OCI-LY3 (cell line): ENCODE results near the gene RGS14.

ENCODE experiments used
- H2AFZ ChIP-seq: fragments of 200-600, 300-600 bp; shearing (Covaris generic); 2 replicates; pipeline ENCODE4 v1.6.0; 2014; ENCODE audit warnings: antibody characterized with exemption, low read depth, low read length
- H3K27ac ChIP-seq: fragments of 200-600, 300-600 bp; sonication (generic); 2 replicates; pipeline ENCODE4 v1.5.1; 2014; ENCODE audit warnings: mild to moderate bottlenecking, low read length, moderate library complexity, mixed read lengths
- H3K27me3 ChIP-seq: fragments of 200-600, 300-600 bp; sonication (generic); 2 replicates; pipeline ENCODE4 v1.6.1; 2014; ENCODE audit warnings: low read depth, low read length, mixed read lengths
- H3K36me3 ChIP-seq: fragments of 200-600, 300-600 bp; sonication (generic); replicated peaks from 2 replicates; pipeline ENCODE3; 2014; ENCODE audit warnings: low read depth, low read length, mixed read lengths
- H3K4me1 ChIP-seq: fragments of 300-600, 200-600 bp; sonication (generic); 2 replicates; pipeline ENCODE4 v1.6.1; 2014; ENCODE audit warnings: low read length, mixed read lengths
- H3K4me2 ChIP-seq: fragments of 200-600, 300-600 bp; sonication (generic); 2 replicates; pipeline ENCODE4 v1.6.1; 2014; ENCODE audit warnings: low read length, mixed read lengths
- H3K4me3 ChIP-seq: fragments of 300-600, 200-600 bp; sonication (generic); 2 replicates; pipeline ENCODE4 v1.5.1; 2014; ENCODE audit warnings: antibody characterized with exemption, mild to moderate bottlenecking, low read length, moderate library complexity
- H3K79me2 ChIP-seq: fragments of 300-600, 200-600 bp; shearing (Covaris generic); 2 replicates; pipeline ENCODE4 v1.6.1; 2014; ENCODE audit warnings: mild to moderate bottlenecking, low read length, mixed read lengths
- H3K9ac ChIP-seq: fragments of 300-600, 200-600 bp; shearing (Covaris generic); 2 replicates; pipeline ENCODE4 v1.6.0; 2014; ENCODE audit warnings: mild to moderate bottlenecking, low read length, moderate library complexity
- H3K9me3 ChIP-seq: fragments of 200-600, 300-600 bp; shearing (Covaris generic); 2 replicates; pipeline ENCODE4 v1.6.1; 2014; ENCODE audit warnings: low read length, mixed read lengths; ENCODE audit not compliant: insufficient read depth
- H4K20me1 ChIP-seq: fragments of 200-600, 300-600 bp; sonication (generic); 2 replicates; pipeline ENCODE4 v1.6.1; 2016; ENCODE audit warnings: low read length, mixed read lengths; ENCODE audit not compliant: insufficient read depth
- CTCF ChIP-seq: fragments of 200-600, 300-600 bp; sonication (generic); IDR thresholded peaks from 2 replicates; pipeline ENCODE4 v1.5.1; 2014; ENCODE audit warnings: antibody characterized with exemption, low read length, low read depth
- EZH2phosphoT487 ChIP-seq: fragments of 200-600 bp; shearing (Covaris generic); IDR thresholded peaks from 2 replicates; pipeline ENCODE4 v1.6.1; 2018; ENCODE audit warnings: antibody characterized with exemption, mixed run types, low read depth

Gene RGS14

DNA sequence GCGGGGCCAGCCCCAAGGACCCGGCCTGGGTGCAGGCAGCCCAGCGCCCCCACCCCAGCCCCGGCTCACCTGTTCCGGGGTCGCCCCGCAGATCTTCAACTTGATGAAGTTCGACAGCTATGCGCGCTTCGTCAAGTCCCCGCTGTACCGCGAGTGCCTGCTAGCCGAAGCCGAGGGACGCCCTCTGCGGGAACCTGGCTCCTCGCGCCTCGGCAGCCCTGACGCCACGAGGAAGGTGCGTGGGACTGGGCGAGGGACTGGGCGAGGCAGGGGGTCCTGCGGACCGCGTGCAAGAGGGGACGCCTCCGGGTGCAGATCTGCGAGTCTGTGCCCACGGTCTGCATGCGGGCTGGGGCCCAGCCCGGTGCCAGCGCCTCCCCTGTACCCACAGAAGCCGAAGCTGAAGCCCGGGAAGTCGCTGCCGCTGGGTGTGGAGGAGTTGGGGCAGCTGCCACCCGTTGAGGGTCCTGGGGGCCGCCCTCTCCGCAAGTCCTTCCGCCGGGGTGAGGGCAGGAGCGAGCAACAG, 9.7 kb downstream of the RGS14 start:
- H3K4me2 ChIP-seq: no peak overlapping the region
- TF ChIP-seq CTCF (no peak), EZH2phosphoT487 (no peak)
- no peak overlapping the region for H3K4me3 ChIP-seq
- no peak overlapping the region for H3K27ac ChIP-seq
- no peaks in the 10 kb centered on the region for H3K79me2 ChIP-seq
- H3K4me1 ChIP-seq: peaks cover 55% of the 10 kb centered on the region
- peaks cover 6% of the 10 kb centered on the region for H3K36me3 ChIP-seq
- H2AFZ ChIP-seq: no peak overlapping the region
- H3K27me3 ChIP-seq: no peaks in the 10 kb centered on the region
- H3K9me3 ChIP-seq: no peaks in the 10 kb centered on the region
- H3K9ac ChIP-seq: no peak overlapping the region
- peaks cover 14% of the 10 kb centered on the region for H4K20me1 ChIP-seq

GRCh38 chr5:177367981-177368868, 10.5 kb downstream of the RGS14 start:
- H4K20me1 ChIP-seq: peaks cover 14% of the 10 kb centered on the region
- no peaks in the 10 kb centered on the region for H3K9me3 ChIP-seq
- no peak overlapping the region for H3K27ac ChIP-seq
- TF ChIP-seq CTCF (no peak), EZH2phosphoT487 (no peak)
- H3K4me2 ChIP-seq: no peak overlapping the region
- peaks cover 6% of the 10 kb centered on the region for H3K36me3 ChIP-seq
- H3K4me1 ChIP-seq: peaks cover 50% of the 10 kb centered on the region
- H3K27me3 ChIP-seq: no peaks in the 10 kb centered on the region
- no peak overlapping the region for H3K4me3 ChIP-seq
- H3K79me2 ChIP-seq: no peaks in the 10 kb centered on the region
- H2AFZ ChIP-seq: no peak overlapping the region
- H3K9ac ChIP-seq: no peak overlapping the region

DNA sequence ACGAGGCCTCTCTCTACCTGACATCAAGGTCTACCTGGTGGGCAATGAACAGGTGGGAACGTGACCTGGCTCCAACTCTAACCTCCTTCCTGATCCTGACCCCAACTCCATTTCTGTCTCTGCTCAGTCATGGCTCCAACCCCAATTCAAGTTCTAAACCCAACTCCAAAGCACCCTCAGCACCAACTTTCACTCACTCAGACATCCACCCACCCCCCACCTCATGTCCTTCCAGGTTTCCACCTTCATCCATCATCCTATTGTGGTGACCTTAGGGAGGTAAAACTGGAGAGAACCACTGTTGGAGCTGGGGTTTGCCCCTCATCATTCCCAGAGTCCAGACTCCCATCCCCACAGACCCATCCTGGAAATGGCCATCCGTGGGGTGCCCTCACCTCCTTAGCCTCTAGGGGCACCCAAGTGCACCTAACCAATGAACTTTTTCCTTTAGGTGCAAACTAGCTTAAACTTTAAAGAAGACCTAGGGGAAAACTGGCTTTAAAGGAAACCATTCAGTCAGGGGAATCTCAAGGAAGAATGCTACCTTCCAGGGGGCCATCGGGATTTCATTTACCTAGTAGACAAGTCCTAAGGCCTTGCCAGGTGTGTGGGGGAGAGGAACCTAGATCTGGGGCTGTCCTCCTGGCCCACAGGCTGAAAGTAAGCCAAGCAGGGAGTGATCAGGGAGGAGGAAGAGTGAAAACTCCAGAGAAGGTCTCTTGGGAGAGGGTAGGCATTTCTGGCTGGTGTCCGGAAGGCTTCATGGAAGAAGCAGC, 11.3 kb downstream of the RGS14 start:
- Histone ChIP-seq H3K4me3 (no peak overlapping the region), H3K4me1 (peaks cover 42% of the 10 kb centered on the region), H3K79me2 (no peaks in the 10 kb centered on the region), H3K36me3 (peaks cover 6% of the 10 kb centered on the region), H2AFZ (no peak overlapping the region), H3K27ac (no peak overlapping the region), H3K9ac (no peak overlapping the region), H3K4me2 (no peak overlapping the region), H4K20me1 (peaks cover 14% of the 10 kb centered on the region), H3K27me3 (no peaks in the 10 kb centered on the region), H3K9me3 (no peaks in the 10 kb centered on the region)
- TF ChIP-seq CTCF (peak; percentile 80), EZH2phosphoT487 (no peak)
